ENCODE results near the gene CORO7. TPM values are rescaled to one million over a fixed set of nuclear protein-coding genes. Genes with fewer than 3 reads are reported as not detected.
A peak's percentile ranks its signal among the peaks of the same experiment; 100 is the strongest.
"Not testable (repeated sequence)": the region's sequence is repeated elsewhere in the genome, so short reads cannot be mapped to it uniquely, and the experiment has no call there.

CORO7 gene
- total RNA-seq, 2 experiments from 2014 or later = 142 to 246 TPM

GRCh38 chr16:4403133-4403949 is 13.1 kb downstream of the CORO7 start:
- peaks cover 35% of the 10 kb centered on the region for H3K36me3 Mint-ChIP-seq
- peaks cover 5% of the 10 kb centered on the region for H3K4me1 Mint-ChIP-seq
- ATAC-seq (no peak), DNase-seq (no peak)
- CTCF ChIA-PET = interaction anchor here (0.6 to 3.2 kb wide), 39 partner anchors 8 to 790 kb away, joined by 3 to 51 read pairs (median 4); partner anchors contain the start of genes CORO7, HMOX2, PAM16 and TFAP4
- no peak overlapping the region for H3K4me3 Mint-ChIP-seq
- no peaks in the 10 kb centered on the region for H3K9me3 Mint-ChIP-seq (ENCODE audit: low read depth)
- no peaks in the 10 kb centered on the region for H3K27me3 Mint-ChIP-seq
- H3K27ac Mint-ChIP-seq = no peak overlapping the region

- Mint-ChIP-seq H3K36me3 (peaks cover 35% of the 10 kb centered on the region), H3K27me3 (no peaks in the 10 kb centered on the region), H3K27ac (no peak overlapping the region), H3K9me3 (ENCODE audit: low read depth) (no peaks in the 10 kb centered on the region), H3K4me3 (no peak overlapping the region), H3K4me1 (peaks cover 5% of the 10 kb centered on the region)
- peak; percentile 72 for ATAC-seq
- peak; percentile 71 for DNase-seq
- CTCF ChIA-PET = interaction anchor here (0.6 to 3.2 kb wide), 35 partner anchors 7 to 789 kb away, joined by 3 to 51 read pairs (median 4); partner anchors contain the start of genes CORO7, HMOX2, PAM16 and TFAP4
These were observed 13.8 kb downstream of the CORO7 start for GRCh38 chr16:4402439-4403132.

- Mint-ChIP-seq H3K9me3 (ENCODE audit: low read depth) (no peaks in the 10 kb centered on the region), H3K27ac (no peak overlapping the region), H3K4me1 (peaks cover 5% of the 10 kb centered on the region), H3K27me3 (no peaks in the 10 kb centered on the region), H3K4me3 (no peak overlapping the region), H3K36me3 (peaks cover 37% of the 10 kb centered on the region)
- DNase-seq (no peak), ATAC-seq (no peak)
- CTCF ChIA-PET = interaction anchor here (0.7 to 3.2 kb wide), 11 partner anchors 11 to 148 kb away, joined by 3 to 51 read pairs (median 11); partner anchors contain the start of genes CORO7, PAM16 and TFAP4
These were observed 14.9 kb downstream of the CORO7 start for GRCh38 chr16:4401510-4401909.

DNA sequence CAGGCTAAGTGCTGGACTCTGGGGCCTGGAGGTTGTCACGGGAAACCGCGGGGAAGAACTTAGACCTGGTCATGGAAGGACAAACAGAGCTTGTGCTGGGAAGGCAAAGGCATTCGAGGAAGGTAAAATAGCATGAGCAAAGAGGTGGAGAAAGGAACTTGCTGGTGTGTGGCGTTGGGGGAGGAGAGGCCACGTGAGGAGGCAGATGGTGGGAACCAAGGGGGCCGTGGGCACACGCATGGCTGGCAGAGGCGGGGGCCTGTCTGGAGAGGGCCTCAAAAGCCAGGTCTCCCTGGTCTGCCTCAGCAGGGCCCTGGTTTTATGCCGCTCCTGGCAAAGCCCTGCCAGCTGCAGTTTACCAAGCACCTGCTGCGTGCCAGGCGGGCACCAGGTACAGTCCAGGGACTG is 15.3 kb downstream of the CORO7 start:
- Mint-ChIP-seq H3K9me3 (ENCODE audit: low read depth) (no peaks in the 10 kb centered on the region), H3K36me3 (peaks cover 37% of the 10 kb centered on the region), H3K27me3 (no peaks in the 10 kb centered on the region), H3K27ac (no peak overlapping the region), H3K4me1 (peaks cover 5% of the 10 kb centered on the region), H3K4me3 (no peak overlapping the region)
- CTCF ChIA-PET = interaction anchor here (1.0 to 2.2 kb wide), 3 partner anchors 11 to 40 kb away, joined by 3 to 13 read pairs (median 10); no protein-coding TSS in a partner anchor
- no peak for DNase-seq
- no peak for ATAC-seq

GRCh38 chr16:4399001-4399730 is 17.2 kb downstream of the CORO7 start:
- H3K4me3 Mint-ChIP-seq = no peak overlapping the region
- peaks cover 40% of the 10 kb centered on the region for H3K36me3 Mint-ChIP-seq
- CTCF ChIA-PET = interaction anchor here (0.8 to 1.2 kb wide), 2 partner anchors 29 to 69 kb away, joined by 3 to 4 read pairs; no protein-coding TSS in a partner anchor
- no peak overlapping the region for H3K27ac Mint-ChIP-seq
- H3K4me1 Mint-ChIP-seq = peaks cover 5% of the 10 kb centered on the region
- H3K9me3 Mint-ChIP-seq (ENCODE audit: low read depth) = no peaks in the 10 kb centered on the region
- no peaks in the 10 kb centered on the region for H3K27me3 Mint-ChIP-seq
- ATAC-seq = no peak
- no peak for DNase-seq

DNA sequence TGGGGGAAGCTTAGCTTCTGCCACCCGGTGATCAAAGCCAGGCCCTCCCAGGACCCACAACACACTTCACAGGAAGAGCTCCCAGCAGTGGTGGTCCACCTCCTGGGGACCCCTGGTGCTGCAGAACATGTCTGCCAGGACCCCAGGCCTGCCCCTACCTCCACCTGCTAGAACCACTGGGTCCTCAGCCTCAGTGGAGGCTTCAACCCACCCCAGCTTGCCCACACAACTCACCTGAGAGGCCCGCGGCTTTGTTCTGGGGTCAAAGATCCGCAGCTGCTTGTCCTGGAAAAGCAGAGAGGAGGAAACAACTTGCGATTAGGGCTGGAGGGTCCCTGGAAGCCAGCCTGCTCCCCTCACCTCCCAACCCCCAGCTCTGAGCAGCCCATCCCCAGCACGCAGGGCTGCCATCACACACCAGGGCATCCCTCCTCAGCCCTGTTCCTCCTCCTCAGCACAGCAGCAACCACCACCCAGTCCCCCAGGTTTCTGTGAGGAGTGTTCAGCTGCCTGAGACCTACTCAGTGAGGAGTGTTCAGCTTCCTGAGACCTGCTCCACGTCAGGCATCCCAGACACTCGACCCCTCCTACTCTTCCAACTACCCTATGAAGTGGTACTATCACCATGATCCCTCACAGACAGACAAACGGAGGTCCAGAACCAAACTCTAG is 21.2 kb downstream of the CORO7 start:
- ATAC-seq (no peak), DNase-seq (no peak)
- Mint-ChIP-seq H3K4me1 (peaks cover 3% of the 10 kb centered on the region), H3K9me3 (ENCODE audit: low read depth) (no peaks in the 10 kb centered on the region), H3K27me3 (no peaks in the 10 kb centered on the region), H3K27ac (no peak overlapping the region), H3K4me3 (no peak overlapping the region), H3K36me3 (peaks cover 30% of the 10 kb centered on the region)
- CTCF ChIA-PET = interaction anchor here (1.2 to 1.6 kb wide), 2 partner anchors 8 to 10 kb away, joined by 3 to 6 read pairs; no protein-coding TSS in a partner anchor

GRCh38 chr16:4393850-4394249 is 22.5 kb downstream of the CORO7 start:
- not testable (repeated sequence) for H3K27ac Mint-ChIP-seq; H3K4me3 Mint-ChIP-seq; ATAC-seq; DNase-seq; H3K27me3 Mint-ChIP-seq; H3K4me1 Mint-ChIP-seq; H3K9me3 Mint-ChIP-seq (ENCODE audit: low read depth)
- peaks cover 22% of the 10 kb centered on the region for H3K36me3 Mint-ChIP-seq
- CTCF ChIA-PET = interaction anchor here (2.6 kb wide), 1 partner anchor 9 kb away, joined by 10 read pairs; no protein-coding TSS in a partner anchor

GRCh38 chr16:4393240-4393600 is 23.2 kb downstream of the CORO7 start:
- no peak for DNase-seq
- no peaks in the 10 kb centered on the region for H3K27me3 Mint-ChIP-seq
- peaks cover 22% of the 10 kb centered on the region for H3K36me3 Mint-ChIP-seq
- H3K4me3 Mint-ChIP-seq = no peak overlapping the region
- CTCF ChIA-PET = interaction anchor here (2.6 kb wide), 1 partner anchor 9 kb away, joined by 10 read pairs; no protein-coding TSS in a partner anchor
- peaks cover 3% of the 10 kb centered on the region for H3K4me1 Mint-ChIP-seq
- no peaks in the 10 kb centered on the region for H3K9me3 Mint-ChIP-seq (ENCODE audit: low read depth)
- no peak overlapping the region for H3K27ac Mint-ChIP-seq
- ATAC-seq = no peak

DNA sequence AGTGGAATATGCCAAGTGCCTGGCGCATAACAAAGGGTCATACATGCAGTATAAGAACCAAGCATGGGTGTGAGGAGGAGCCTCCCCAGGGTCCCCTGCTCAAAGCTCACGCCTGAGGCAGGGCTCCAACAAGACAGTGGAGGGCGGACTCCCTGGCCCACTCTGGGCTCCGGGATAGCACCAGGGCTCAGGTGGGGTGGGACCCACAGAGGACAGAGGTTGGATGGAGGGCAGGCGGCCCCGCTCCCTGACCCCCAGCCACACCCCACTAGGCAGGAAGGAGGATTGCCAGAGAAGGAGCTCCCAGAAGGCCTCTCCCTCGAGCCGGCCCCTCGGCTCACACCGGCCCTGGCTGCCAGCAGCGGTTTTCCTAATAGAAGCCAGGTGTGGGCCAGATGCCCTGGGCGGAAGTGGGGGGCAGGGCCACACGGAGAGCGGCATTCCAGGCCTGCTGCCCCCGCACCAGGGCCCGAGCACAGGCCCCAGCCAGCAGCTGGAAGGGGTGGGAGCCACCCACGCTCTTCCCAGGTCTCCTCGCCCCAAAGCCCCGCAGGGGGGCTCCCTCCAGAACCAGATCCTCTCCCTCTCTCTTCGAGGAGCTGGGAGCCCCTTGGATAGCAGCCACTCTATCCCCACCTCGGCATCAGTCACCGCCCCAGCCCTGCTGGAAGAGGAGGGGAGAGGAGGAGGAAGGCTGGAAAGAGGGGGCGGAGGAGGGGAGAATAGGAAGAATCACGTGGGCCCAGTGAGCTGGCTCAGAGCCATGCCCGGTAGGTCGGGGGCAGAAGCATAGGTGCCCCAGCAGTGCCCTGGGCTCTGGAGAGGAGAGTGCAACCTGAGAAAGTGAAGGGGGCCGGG is 23.8 kb downstream of the CORO7 start:
- no peaks in the 10 kb centered on the region for H3K27me3 Mint-ChIP-seq
- H3K36me3 Mint-ChIP-seq = peaks cover 22% of the 10 kb centered on the region
- H3K9me3 Mint-ChIP-seq (ENCODE audit: low read depth) = no peaks in the 10 kb centered on the region
- DNase-seq = no peak
- no peak overlapping the region for H3K4me3 Mint-ChIP-seq
- peaks cover 3% of the 10 kb centered on the region for H3K4me1 Mint-ChIP-seq
- no peak overlapping the region for H3K27ac Mint-ChIP-seq
- CTCF ChIA-PET = interaction anchor here (2.6 kb wide), 1 partner anchor 10 kb away, joined by 10 read pairs; no protein-coding TSS in a partner anchor
- ATAC-seq = no peak

GRCh38 chr16:4391631-4392381 is 24.6 kb downstream of the CORO7 start:
- H3K4me1 Mint-ChIP-seq = peaks cover 3% of the 10 kb centered on the region
- no peak overlapping the region for H3K27ac Mint-ChIP-seq
- peaks cover 20% of the 10 kb centered on the region for H3K36me3 Mint-ChIP-seq
- H3K4me3 Mint-ChIP-seq = no peak overlapping the region
- no peaks in the 10 kb centered on the region for H3K9me3 Mint-ChIP-seq (ENCODE audit: low read depth)
- CTCF ChIA-PET = interaction anchor here (2.6 to 2.9 kb wide), 2 partner anchors 11 kb away, joined by 10 to 13 read pairs; no protein-coding TSS in a partner anchor
- H3K27me3 Mint-ChIP-seq = no peaks in the 10 kb centered on the region
- no peak for ATAC-seq
- DNase-seq = no peak

All from activated CD8-positive, alpha-beta memory T cell treated with anti-CD3 and anti-CD28 coated beads, Interleukin-2, amount 10 ng/mL, durations not matched to agents 7 days and 5 days (primary cell).